Keratinocyte (primary cell): ENCODE measurements around the gene DCHS1. TPM values are rescaled to one million over a fixed set of nuclear protein-coding genes. Genes with fewer than 3 reads are reported as not detected.
A peak's percentile ranks its signal among the peaks of the same experiment; 100 is the strongest.
"Not testable (repeated sequence)": the region's sequence is repeated elsewhere in the genome, so short reads cannot be mapped to it uniquely, and the experiment has no call there.

Source experiments
- DNase-seq: peaks from one replicate; pipeline ENCODE4 v3.0.0-alpha.2; 2011; ENCODE audit warnings: low read depth, missing footprints, low spot score
- FAIRE-seq: peaks from 2 replicates; lab custom pipeline; 2011; peaks lifted over from hg19 to GRCh38; lab: Jason Lieb, UNC
- H2AFZ ChIP-seq: 2 replicates; pipeline ENCODE4 v1.6.0; 2012; ENCODE audit warnings: low read length, control low read depth, inconsistent platforms; ENCODE audit not compliant: control insufficient read depth
- H3K27ac ChIP-seq: 2 replicates; pipeline ENCODE4 v1.5.1; 2011; ENCODE audit warnings: low read length; ENCODE audit not compliant: control insufficient read depth, insufficient read depth
- H3K27me3 ChIP-seq: 3 replicates; pipeline ENCODE4 v1.6.0; 2011; ENCODE audit warnings: low read length; ENCODE audit not compliant: control insufficient read depth, insufficient read depth; ENCODE audit errors: extremely low read depth
- H3K36me3 ChIP-seq, 2 experiments: 2 replicates in 1 of 2; 3 replicates in 1 of 2; pipeline ENCODE4 v1.5.1; 2011; ENCODE audit warnings: low read length in 2 of 2, mild to moderate bottlenecking in 1 of 2; ENCODE audit not compliant: control insufficient read depth in 2 of 2, insufficient read depth in 2 of 2; ENCODE audit errors: extremely low read depth in 1 of 2
- H3K4me1 ChIP-seq: 3 replicates; pipeline ENCODE4 v1.5.1; 2011; ENCODE audit warnings: low read length; ENCODE audit not compliant: control insufficient read depth, insufficient read depth; ENCODE audit errors: extremely low read depth
- H3K4me2 ChIP-seq: 3 replicates; pipeline ENCODE4 v1.6.0; 2011; ENCODE audit warnings: low read depth, low read length; ENCODE audit not compliant: control insufficient read depth, insufficient read depth; ENCODE audit errors: extremely low read depth
- H3K4me3 ChIP-seq, 3 experiments: fragments of 200-600 bp in 1 of 3; sonication (generic) in 1 of 3; 2 replicates in 2 of 3; 3 replicates in 1 of 3; pipeline ENCODE4 v1.5.1; 2011 to 2016; ENCODE audit warnings: low read length in 3 of 3, mild to moderate bottlenecking in 3 of 3, control low read depth in 2 of 3, inconsistent platforms in 1 of 3, low read depth in 1 of 3, mixed read lengths in 1 of 3, mixed run types in 1 of 3, moderate library complexity in 1 of 3; ENCODE audit not compliant: control insufficient read depth in 2 of 3, insufficient read depth in 2 of 3; ENCODE audit errors: extremely low read depth in 1 of 3
- H3K79me2 ChIP-seq: 2 replicates; pipeline ENCODE4 v1.6.0; 2012; ENCODE audit warnings: low read length; ENCODE audit not compliant: control insufficient read depth, insufficient read depth
- H3K9ac ChIP-seq: 3 replicates; pipeline ENCODE4 v1.6.0; 2011; ENCODE audit warnings: low read length; ENCODE audit not compliant: control insufficient read depth, insufficient read depth; ENCODE audit errors: extremely low read depth
- H3K9me1 ChIP-seq: 3 replicates; pipeline ENCODE4 v1.6.0; 2011; ENCODE audit warnings: low read length; ENCODE audit not compliant: control insufficient read depth, insufficient read depth; ENCODE audit errors: extremely low read depth
- H3K9me3 ChIP-seq: 2 replicates; pipeline ENCODE4 v1.5.1; 2012; ENCODE audit warnings: low read depth, low read length; ENCODE audit not compliant: control insufficient read depth
- H4K20me1 ChIP-seq: 3 replicates; pipeline ENCODE4 v1.6.0; 2011; ENCODE audit warnings: low read length; ENCODE audit not compliant: control insufficient read depth, insufficient read depth; ENCODE audit errors: extremely low read depth
- EZH2 ChIP-seq: IDR thresholded peaks from one replicate; pipeline ENCODE4 v1.6.1; 2012; ENCODE audit warnings: inconsistent platforms, mild to moderate bottlenecking, low read length, moderate library complexity
- dilution Hi-C: fragments of 300-500 bp; cut with MboI; formaldehyde crosslinking; loops from one replicate; pipeline ENCODE4 v1.7.0; 2020; ENCODE audit warnings: low sequenced_read_pairs; ENCODE audit not compliant: extremely low pct_ligation_motif_present
- polyA plus RNA-seq, 5 experiments: library from polyadenylated mRNA; depleted of rRNA in 3 of 5; stranded (reverse) in 3 of 5; stranded (forward) in 1 of 5; unstranded in 1 of 5; fragments of >200 nt; gene quantifications; 1 replicate in 1 of 5; 2 replicates in 3 of 5; 3 replicates in 1 of 5; pipeline versions ENCODE4 v1.2.1 to v1.2.3, GENCODE V29; 2011 to 2012; ENCODE audit warnings: missing spikeins in 2 of 5, low read depth in 1 of 5, low replicate concordance in 1 of 5
- TF ChIP-seq, protein P1 (sequence below), 3 experiments: IDR thresholded peaks in 1 of 3; conservative IDR thresholded peaks in 1 of 3; optimal IDR thresholded peaks in 1 of 3; 2 replicates in 2 of 3; 3 replicates in 1 of 3; pipeline versions ENCODE3 to v1.5.1; 2011; ENCODE audit warnings: low read length in 3 of 3, mild to moderate bottlenecking in 3 of 3, moderate library complexity in 2 of 3, control low read depth in 1 of 3, inconsistent platforms in 1 of 3; ENCODE audit not compliant: insufficient read depth in 2 of 3; ENCODE audit errors: extremely low read depth in 1 of 3

Gene DCHS1
- polyA plus RNA-seq, 1 donor (not counting 4 experiments of a cell fraction or from before 2014, with no cell fraction given): 0.03 TPM

DNA sequence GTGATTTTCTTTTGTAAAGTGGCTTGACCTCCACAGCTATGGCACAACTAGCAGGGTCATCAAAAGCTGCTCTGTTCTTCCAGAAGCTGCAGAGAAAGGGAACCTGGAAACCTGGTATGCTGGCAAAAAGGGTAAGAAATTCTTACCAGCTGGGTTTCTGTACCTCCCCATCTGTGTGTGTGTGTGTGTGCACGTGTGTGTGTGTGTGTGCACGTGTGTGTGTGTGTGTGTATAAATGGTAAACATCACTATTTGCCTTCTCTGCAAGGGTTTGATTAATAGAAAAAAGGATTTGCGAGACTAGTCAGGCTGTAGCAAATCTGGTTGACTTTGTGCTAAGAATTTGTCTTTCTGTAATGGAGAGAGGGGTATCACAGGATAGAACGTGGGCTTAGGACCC lies 32.3 kb upstream of the DCHS1 start:
- Histone ChIP-seq H4K20me1 (no peaks in the 10 kb centered on the region), H3K79me2 (peaks cover 2% of the 10 kb centered on the region), H2AFZ (no peak overlapping the region), H3K27ac (no peak overlapping the region), H3K27me3 (no peaks in the 10 kb centered on the region), H3K9ac (no peak overlapping the region), H3K36me3 (no peaks in the 10 kb centered on the region), H3K4me1 (peaks cover 4% of the 10 kb centered on the region), H3K4me3 (no peak overlapping the region), H3K9me3 (no peaks in the 10 kb centered on the region), H3K9me1 (no peaks in the 10 kb centered on the region), H3K4me2 (no peak overlapping the region)
- dilution Hi-C loops: no loop called here
- FAIRE-seq: no peak
- DNase-seq: no peak
- TF ChIP-seq, protein P1, sequence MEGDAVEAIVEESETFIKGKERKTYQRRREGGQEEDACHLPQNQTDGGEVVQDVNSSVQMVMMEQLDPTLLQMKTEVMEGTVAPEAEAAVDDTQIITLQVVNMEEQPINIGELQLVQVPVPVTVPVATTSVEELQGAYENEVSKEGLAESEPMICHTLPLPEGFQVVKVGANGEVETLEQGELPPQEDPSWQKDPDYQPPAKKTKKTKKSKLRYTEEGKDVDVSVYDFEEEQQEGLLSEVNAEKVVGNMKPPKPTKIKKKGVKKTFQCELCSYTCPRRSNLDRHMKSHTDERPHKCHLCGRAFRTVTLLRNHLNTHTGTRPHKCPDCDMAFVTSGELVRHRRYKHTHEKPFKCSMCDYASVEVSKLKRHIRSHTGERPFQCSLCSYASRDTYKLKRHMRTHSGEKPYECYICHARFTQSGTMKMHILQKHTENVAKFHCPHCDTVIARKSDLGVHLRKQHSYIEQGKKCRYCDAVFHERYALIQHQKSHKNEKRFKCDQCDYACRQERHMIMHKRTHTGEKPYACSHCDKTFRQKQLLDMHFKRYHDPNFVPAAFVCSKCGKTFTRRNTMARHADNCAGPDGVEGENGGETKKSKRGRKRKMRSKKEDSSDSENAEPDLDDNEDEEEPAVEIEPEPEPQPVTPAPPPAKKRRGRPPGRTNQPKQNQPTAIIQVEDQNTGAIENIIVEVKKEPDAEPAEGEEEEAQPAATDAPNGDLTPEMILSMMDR (optimal IDR thresholded peaks at IDR 0.05 in 1 of 3, IDR thresholded peaks at IDR 0.05 in 1 of 3, conservative IDR thresholded peaks at IDR 0.05 in 1 of 3; ENCODE audit: extremely low read depth in 1 of 3, insufficient read depth in 2 of 3, low read length in 3 of 3): no peak
- TF ChIP-seq EZH2: no peak

DNA sequence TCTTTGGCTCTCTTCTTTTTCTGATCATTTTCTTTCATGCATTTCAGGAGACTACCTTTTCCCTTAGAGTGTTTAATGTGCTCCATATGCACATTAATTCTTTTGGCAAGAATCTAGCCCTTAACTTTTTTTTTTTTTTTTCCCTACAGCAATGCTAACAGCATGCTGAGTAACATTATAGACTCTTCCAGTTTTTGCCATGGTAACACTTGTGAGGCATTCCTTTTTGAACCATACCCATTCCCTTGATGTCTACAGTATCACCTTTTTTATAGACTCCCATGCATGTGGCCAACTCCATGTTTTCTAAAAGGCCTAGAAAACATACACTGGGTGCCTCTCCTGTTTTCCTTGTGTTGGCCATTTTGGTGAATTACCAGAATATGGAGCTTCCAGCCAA lies 30.4 kb upstream of the DCHS1 start:
- peaks cover 4 to 6% of the 10 kb centered on the region in 2 experiments for H3K36me3 ChIP-seq
- DNase-seq: no peak
- H3K4me1 ChIP-seq: peaks cover 14% of the 10 kb centered on the region
- no peak for FAIRE-seq
- H3K4me2 ChIP-seq: no peak overlapping the region
- no peak overlapping the region for H2AFZ ChIP-seq
- H3K27ac ChIP-seq: no peak overlapping the region
- TF ChIP-seq EZH2: no peak
- TF ChIP-seq, protein P1 (optimal IDR thresholded peaks at IDR 0.05 in 1 of 3, IDR thresholded peaks at IDR 0.05 in 1 of 3, conservative IDR thresholded peaks at IDR 0.05 in 1 of 3; ENCODE audit: extremely low read depth in 1 of 3, insufficient read depth in 2 of 3, low read length in 3 of 3): no peak
- no peaks in the 10 kb centered on the region for H3K27me3 ChIP-seq
- no peaks in the 10 kb centered on the region for H3K9me3 ChIP-seq
- no peaks in the 10 kb centered on the region for H4K20me1 ChIP-seq
- H3K79me2 ChIP-seq: peaks cover 21% of the 10 kb centered on the region
- H3K9me1 ChIP-seq: no peaks in the 10 kb centered on the region
- no peak overlapping the region for H3K9ac ChIP-seq
- H3K4me3 ChIP-seq: no peak overlapping the region
- dilution Hi-C loops: no loop called here

DNA sequence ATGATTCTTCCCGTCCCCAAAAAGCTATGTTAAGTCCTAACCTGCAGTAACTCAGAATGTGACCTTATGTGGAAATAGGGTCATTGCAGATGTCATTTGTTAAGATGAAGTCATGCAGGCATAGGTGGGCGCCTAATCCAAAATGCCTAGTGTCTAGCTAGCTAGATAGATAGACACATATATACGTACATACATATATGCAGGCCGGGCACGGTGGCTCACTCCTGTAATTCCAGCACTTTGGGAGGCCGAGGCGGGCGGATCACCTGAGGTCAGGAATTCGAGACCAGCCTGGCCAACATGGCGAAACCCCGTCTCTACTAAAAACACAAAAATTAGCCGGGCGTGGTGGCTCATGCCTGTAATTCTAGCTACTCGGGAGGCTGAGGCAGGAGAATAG lies 28.5 kb upstream of the DCHS1 start:
- DNase-seq, H3K9me3 ChIP-seq, H3K36me3 ChIP-seq, H3K27me3 ChIP-seq, dilution Hi-C loops, H4K20me1 ChIP-seq, H3K9me1 ChIP-seq, FAIRE-seq, H3K4me3 ChIP-seq: not testable (repeated sequence)
- peak overlapping the region; percentile 76 for H3K9ac ChIP-seq
- H3K27ac ChIP-seq: peak overlapping the region; percentile 46
- H3K4me2 ChIP-seq: peak overlapping the region; percentile 75
- H3K79me2 ChIP-seq: peaks cover 21% of the 10 kb centered on the region
- H2AFZ ChIP-seq: peak overlapping the region; percentile 96
- H3K4me1 ChIP-seq: peaks cover 14% of the 10 kb centered on the region
